Right atrium auricular region (tissue), 2 donors: ENCODE results near the gene CCNDBP1. TPM values are rescaled to one million over a fixed set of nuclear protein-coding genes. Genes with fewer than 3 reads are reported as not detected.
"Not testable (repeated sequence)": the region's sequence is repeated elsewhere in the genome, so short reads cannot be mapped to it uniquely, and the experiment has no call there.

Experiments
- DNase-seq: peaks from one replicate; pipeline ENCODE4 v3.0.0-alpha.2; 2019; ENCODE audit warnings: low spot score
- H3K27ac ChIP-seq, 2 donors: fragments of 200-600 bp; sonication (generic); 1 replicate in 1 of 2; 2 replicates in 1 of 2; pipeline ENCODE4 v1.5.1; 2016 to 2019
- H3K27me3 ChIP-seq, 2 donors: fragments of 200-600 bp; sonication (generic); one replicate each; pipeline versions ENCODE4 v1.5.1 to v1.6.0; 2017 to 2019
- H3K36me3 ChIP-seq: fragments of 200-600 bp; sonication (generic); one replicate; pipeline ENCODE4 v1.5.1; 2016
- H3K4me1 ChIP-seq, 2 donors: fragments of 200-600 bp; sonication (generic); one replicate each; pipeline versions ENCODE4 v1.5.1 to v1.6.0; 2017 to 2019
- H3K4me3 ChIP-seq, 2 donors: fragments of 200-600 bp; sonication (generic); 1 replicate in 1 of 2; 2 replicates in 1 of 2; pipeline ENCODE4 v1.5.1; 2017 to 2019; ENCODE audit warnings: mild to moderate bottlenecking in 1 of 2, moderate library complexity in 1 of 2
- H3K9me3 ChIP-seq, 2 donors: fragments of 200-600 bp; sonication (generic); one replicate each; pipeline ENCODE4 v1.5.1; 2019
- CTCF ChIP-seq, 2 donors: fragments of 200-600 bp; sonication (generic); IDR thresholded peaks; one replicate each; pipeline ENCODE4 v1.5.1; 2019; ENCODE audit warnings: antibody characterized with exemption in 2 of 2
- total RNA-seq, 2 donors: library from RNA; depleted of rRNA; stranded (reverse); fragments of >200 nt; gene quantifications; one replicate each; pipeline ENCODE4 v1.1.0, GENCODE V29; 2016

The CCNDBP1 gene
- total RNA-seq, 2 donors from 2014 or later, result 50.9 to 60.1 TPM

GRCh38 chr15:43190178-43190577 is 5.0 kb downstream of the CCNDBP1 start:
- no peaks in the 10 kb centered on the region for H3K27me3 ChIP-seq
- DNase-seq, result no peak
- peaks cover 0 to 50% of the 10 kb centered on the region in 2 donors for H3K4me1 ChIP-seq
- no peaks in the 10 kb centered on the region for H3K9me3 ChIP-seq
- no peak for TF ChIP-seq CTCF (IDR thresholded peaks at IDR 0.05)
- no peak overlapping the region for H3K4me3 ChIP-seq
- H3K27ac ChIP-seq, result peak overlapping the region; percentile 54 to 73
- peaks cover 33% of the 10 kb centered on the region for H3K36me3 ChIP-seq

GRCh38 chr15:43193710-43194109 is 8.5 kb downstream of the CCNDBP1 start:
- Histone ChIP-seq H3K36me3 (peaks cover 42% of the 10 kb centered on the region), H3K9me3 (peaks cover 0 to 3% of the 10 kb centered on the region in 2 donors), H3K4me3 (no peak overlapping the region), H3K27ac (no peak overlapping the region), H3K27me3 (no peaks in the 10 kb centered on the region), H3K4me1 (peaks cover 0 to 24% of the 10 kb centered on the region in 2 donors)
- DNase-seq, result no peak
- TF ChIP-seq CTCF (IDR thresholded peaks at IDR 0.05), result no peak

- peaks cover 0 to 15% of the 10 kb centered on the region in 2 donors for H3K4me1 ChIP-seq
- peaks cover 0 to 3% of the 10 kb centered on the region in 2 donors for H3K9me3 ChIP-seq
- no peaks in the 10 kb centered on the region for H3K27me3 ChIP-seq
- no peak for TF ChIP-seq CTCF (IDR thresholded peaks at IDR 0.05)
- H3K27ac ChIP-seq, result peak overlapping the region in 1 of 2 donors; percentile 33
- H3K4me3 ChIP-seq, result no peak overlapping the region
- DNase-seq, result no peak
- H3K36me3 ChIP-seq, result peaks cover 42% of the 10 kb centered on the region
These were observed 9.6 kb downstream of the CCNDBP1 start for GRCh38 chr15:43194795-43195194.

GRCh38 chr15:43196760-43197548 is 11.8 kb downstream of the CCNDBP1 start:
- Histone ChIP-seq H3K27me3 (no peaks in the 10 kb centered on the region), H3K36me3 (peaks cover 23% of the 10 kb centered on the region), H3K27ac (no peak overlapping the region), H3K4me1 (peaks cover 0 to 4% of the 10 kb centered on the region in 2 donors), H3K9me3 (peaks cover 0 to 3% of the 10 kb centered on the region in 2 donors), H3K4me3 (no peak overlapping the region)
- no peak for TF ChIP-seq CTCF (IDR thresholded peaks at IDR 0.05)
- DNase-seq, result no peak

GRCh38 chr15:43197773-43198172 is 12.6 kb downstream of the CCNDBP1 start:
- H3K27me3 ChIP-seq, H3K4me3 ChIP-seq, H3K4me1 ChIP-seq, DNase-seq, H3K9me3 ChIP-seq, H3K27ac ChIP-seq: not testable (repeated sequence)
- peaks cover 15% of the 10 kb centered on the region for H3K36me3 ChIP-seq

- not testable (repeated sequence) for H3K4me3 ChIP-seq, H3K27ac ChIP-seq, H3K27me3 ChIP-seq, H3K36me3 ChIP-seq, H3K4me1 ChIP-seq, H3K9me3 ChIP-seq, DNase-seq
These were observed 13.4 kb downstream of the CCNDBP1 start for GRCh38 chr15:43198556-43198955.

- peaks cover 9% of the 10 kb centered on the region for H3K36me3 ChIP-seq
- peaks cover 0 to 7% of the 10 kb centered on the region in 2 donors for H3K4me1 ChIP-seq
- no peak overlapping the region for H3K4me3 ChIP-seq
- no peak overlapping the region for H3K27ac ChIP-seq
- no peak for TF ChIP-seq CTCF (IDR thresholded peaks at IDR 0.05)
- peaks cover 0 to 3% of the 10 kb centered on the region in 2 donors for H3K9me3 ChIP-seq
- H3K27me3 ChIP-seq, result no peaks in the 10 kb centered on the region
- DNase-seq, result no peak
These were observed 13.8 kb downstream of the CCNDBP1 start for GRCh38 chr15:43198992-43199391.
